GM13977 (cell line): ENCODE data around the gene OPA1.

Source experiments
- DNase-seq: peaks from one replicate; pipeline ENCODE4 v3.0.0; 2012; ENCODE audit warnings: low spot score
- CTCF ChIP-seq: IDR thresholded peaks from 2 replicates; pipeline ENCODE4 v1.5.1; 2012; ENCODE audit warnings: mild to moderate bottlenecking, control low read depth; ENCODE audit not compliant: insufficient read depth; ENCODE audit errors: extremely low read depth, missing control alignments
- in situ Hi-C: fragments of 300-500 bp; cut with MboI; formaldehyde crosslinking; loops from one replicate; pipeline ENCODE4 v1.12.0; 2022; ENCODE audit warnings: low sequenced_read_pairs, low pct_unique_long_range_greater_than_20kb, mixed read lengths, inconsistent platforms; ENCODE audit not compliant: unreplicated experiment

The OPA1 gene

GRCh38 chr3:193729088-193729465 is 136.1 kb downstream of the OPA1 start:
- no peak for DNase-seq
- in situ Hi-C loops: no loop called here
- TF ChIP-seq CTCF: no peak

GRCh38 chr3:193729601-193730000 is 136.6 kb downstream of the OPA1 start:
- DNase-seq: no peak
- no peak for TF ChIP-seq CTCF
- in situ Hi-C loops: no loop called here

- in situ Hi-C loops: no loop called here
- no peak for TF ChIP-seq CTCF
- no peak for DNase-seq
Measured at GRCh38 chr3:193730511-193730910, 137.5 kb downstream of the OPA1 start.

- DNase-seq: no peak
- in situ Hi-C loops: no loop called here
- TF ChIP-seq CTCF: no peak
Measured at GRCh38 chr3:193730976-193731375, 138.0 kb downstream of the OPA1 start.

- no peak for DNase-seq
- in situ Hi-C loops: no loop called here
- TF ChIP-seq CTCF: no peak
Measured at GRCh38 chr3:193731656-193732055, 138.6 kb downstream of the OPA1 start.

- DNase-seq: no peak
- in situ Hi-C loops: no loop called here
- no peak for TF ChIP-seq CTCF
Measured at GRCh38 chr3:193732391-193732790, 139.4 kb downstream of the OPA1 start.

- no peak for DNase-seq
- in situ Hi-C loops: no loop called here
- no peak for TF ChIP-seq CTCF
Measured at GRCh38 chr3:193732827-193733226, 139.8 kb downstream of the OPA1 start.
